NCI-H2196 treated with DMSO at 0.1 percent for 48 hours (cell line): ENCODE data around the gene ZG16.
"Not testable (repeated sequence)": the region's sequence is repeated elsewhere in the genome, so short reads cannot be mapped to it uniquely, and the experiment has no call there.

Experiments used
- DNase-seq: peaks from one replicate; lab custom pipeline; 2025; ENCODE audit not compliant: unreplicated experiment; lab: John Stamatoyannopoulos, UW

ZG16 gene

GRCh38 chr16:29777576-29778350, at the start of gene ZG16:
Gene ZG16 (plus strand): TSS chr16:29778256. CDS start chr16:29779267, 1,011 bp downstream.
- peak; percentile 7 for DNase-seq

- no peak for DNase-seq
These were observed 48.9 kb upstream of the ZG16 start for GRCh38 chr16:29729116-29729521.

GRCh38 chr16:29730649-29731048, 47.4 kb upstream of the ZG16 start:
- no peak for DNase-seq

GRCh38 chr16:29731768-29732601, 46.1 kb upstream of the ZG16 start:
- not testable (repeated sequence) for DNase-seq

GRCh38 chr16:29734786-29735185, 43.3 kb upstream of the ZG16 start:
- no peak for DNase-seq

GRCh38 chr16:29736112-29736511, 41.9 kb upstream of the ZG16 start:
- DNase-seq: no peak

- no peak for DNase-seq
These were observed 41.3 kb upstream of the ZG16 start for GRCh38 chr16:29736764-29737163.

GRCh38 chr16:29737713-29738112, 40.3 kb upstream of the ZG16 start:
- no peak for DNase-seq

- DNase-seq: no peak
These were observed 39.5 kb upstream of the ZG16 start for GRCh38 chr16:29738514-29738913.

- not testable (repeated sequence) for DNase-seq
These were observed 38.0 kb upstream of the ZG16 start for GRCh38 chr16:29739927-29740629.

GRCh38 chr16:29740630-29741015, 37.4 kb upstream of the ZG16 start:
- not testable (repeated sequence) for DNase-seq

- DNase-seq: no peak
These were observed 35.3 kb upstream of the ZG16 start for GRCh38 chr16:29742683-29743275.

- DNase-seq: no peak
These were observed 34.6 kb upstream of the ZG16 start for GRCh38 chr16:29743475-29743826.

GRCh38 chr16:29743827-29744531, 34.1 kb upstream of the ZG16 start:
- DNase-seq: no peak

- DNase-seq: no peak
These were observed 33.4 kb upstream of the ZG16 start for GRCh38 chr16:29744541-29745101.

- no peak for DNase-seq
These were observed 32.8 kb upstream of the ZG16 start for GRCh38 chr16:29745121-29745852.

- no peak for DNase-seq
These were observed 32.2 kb upstream of the ZG16 start, which contains the start of gene C16orf54 for GRCh38 chr16:29745853-29746345. Gene C16orf54 (minus strand): TSS chr16:29745990. CDS start chr16:29744951, 1,039 bp downstream.

GRCh38 chr16:29746518-29746917, 31.5 kb upstream of the ZG16 start:
- not testable (repeated sequence) for DNase-seq
